ENCODE results near the gene SGSM1. TPM values are rescaled to one million over a fixed set of nuclear protein-coding genes. Genes with fewer than 3 reads are reported as not detected.
A peak's percentile ranks its signal among the peaks of the same experiment; 100 is the strongest.

Gene SGSM1, protein sequence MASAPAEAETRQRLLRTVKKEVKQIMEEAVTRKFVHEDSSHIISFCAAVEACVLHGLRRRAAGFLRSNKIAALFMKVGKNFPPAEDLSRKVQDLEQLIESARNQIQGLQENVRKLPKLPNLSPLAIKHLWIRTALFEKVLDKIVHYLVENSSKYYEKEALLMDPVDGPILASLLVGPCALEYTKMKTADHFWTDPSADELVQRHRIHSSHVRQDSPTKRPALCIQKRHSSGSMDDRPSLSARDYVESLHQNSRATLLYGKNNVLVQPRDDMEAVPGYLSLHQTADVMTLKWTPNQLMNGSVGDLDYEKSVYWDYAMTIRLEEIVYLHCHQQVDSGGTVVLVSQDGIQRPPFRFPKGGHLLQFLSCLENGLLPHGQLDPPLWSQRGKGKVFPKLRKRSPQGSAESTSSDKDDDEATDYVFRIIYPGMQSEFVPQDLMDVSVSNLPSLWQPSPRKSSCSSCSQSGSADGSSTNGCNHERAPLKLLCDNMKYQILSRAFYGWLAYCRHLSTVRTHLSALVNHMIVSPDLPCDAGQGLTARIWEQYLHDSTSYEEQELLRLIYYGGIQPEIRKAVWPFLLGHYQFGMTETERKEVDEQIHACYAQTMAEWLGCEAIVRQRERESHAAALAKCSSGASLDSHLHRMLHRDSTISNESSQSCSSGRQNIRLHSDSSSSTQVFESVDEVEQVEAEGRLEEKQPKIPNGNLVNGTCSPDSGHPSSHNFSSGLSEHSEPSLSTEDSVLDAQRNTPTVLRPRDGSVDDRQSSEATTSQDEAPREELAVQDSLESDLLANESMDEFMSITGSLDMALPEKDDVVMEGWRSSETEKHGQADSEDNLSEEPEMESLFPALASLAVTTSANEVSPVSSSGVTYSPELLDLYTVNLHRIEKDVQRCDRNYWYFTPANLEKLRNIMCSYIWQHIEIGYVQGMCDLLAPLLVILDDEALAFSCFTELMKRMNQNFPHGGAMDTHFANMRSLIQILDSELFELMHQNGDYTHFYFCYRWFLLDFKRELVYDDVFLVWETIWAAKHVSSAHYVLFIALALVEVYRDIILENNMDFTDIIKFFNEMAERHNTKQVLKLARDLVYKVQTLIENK
- 0.18 TPM for total RNA-seq

- peak; percentile 72 for DNase-seq (ENCODE audit: low spot score)
- peak; percentile 92 for ATAC-seq
Observed at GRCh38 chr22:24805790-24806662, at the start of gene SGSM1. Gene SGSM1, plus strand, starts transcription at chr22:24806211. Its CDS starts 115 bp downstream, at chr22:24806326.

GRCh38 chr22:24758164-24758799 lies 47.7 kb upstream of the SGSM1 start:
- ATAC-seq: peak; percentile 81
- no peak for DNase-seq (ENCODE audit: low spot score)

- ATAC-seq (no peak), DNase-seq (ENCODE audit: low spot score) (no peak)
Observed at GRCh38 chr22:24759765-24760164, 46.2 kb upstream of the SGSM1 start.

DNA sequence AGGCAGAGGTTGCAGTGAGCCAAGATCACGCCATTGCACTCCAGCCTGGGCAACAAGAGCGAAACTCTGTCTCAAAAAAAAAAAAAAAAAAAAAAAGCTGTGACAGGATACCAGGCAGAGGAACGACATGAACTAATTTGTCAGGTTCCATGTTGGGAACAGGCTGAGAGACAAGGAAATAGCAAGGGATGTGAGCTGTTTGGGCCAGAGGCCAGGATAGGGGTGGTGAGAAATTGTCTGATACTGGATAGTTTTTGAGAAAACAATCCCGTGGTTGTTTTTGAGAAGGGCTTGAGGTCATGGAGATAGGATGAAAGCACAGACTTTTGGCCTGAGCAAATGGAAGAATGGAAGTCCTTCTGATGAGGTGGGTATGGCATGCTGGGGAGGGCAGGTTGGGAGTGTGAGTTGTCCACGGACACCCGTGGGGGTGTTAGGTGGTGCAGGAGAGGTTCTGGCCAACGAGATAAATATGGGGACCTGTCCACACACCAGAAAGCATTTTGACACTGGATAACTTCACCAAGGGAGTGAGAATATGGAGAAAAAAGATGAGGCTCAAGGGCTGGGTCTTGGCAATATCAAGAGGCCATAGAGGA lies 45.2 kb upstream of the SGSM1 start:
- no peak for DNase-seq (ENCODE audit: low spot score)
- ATAC-seq: no peak

DNA sequence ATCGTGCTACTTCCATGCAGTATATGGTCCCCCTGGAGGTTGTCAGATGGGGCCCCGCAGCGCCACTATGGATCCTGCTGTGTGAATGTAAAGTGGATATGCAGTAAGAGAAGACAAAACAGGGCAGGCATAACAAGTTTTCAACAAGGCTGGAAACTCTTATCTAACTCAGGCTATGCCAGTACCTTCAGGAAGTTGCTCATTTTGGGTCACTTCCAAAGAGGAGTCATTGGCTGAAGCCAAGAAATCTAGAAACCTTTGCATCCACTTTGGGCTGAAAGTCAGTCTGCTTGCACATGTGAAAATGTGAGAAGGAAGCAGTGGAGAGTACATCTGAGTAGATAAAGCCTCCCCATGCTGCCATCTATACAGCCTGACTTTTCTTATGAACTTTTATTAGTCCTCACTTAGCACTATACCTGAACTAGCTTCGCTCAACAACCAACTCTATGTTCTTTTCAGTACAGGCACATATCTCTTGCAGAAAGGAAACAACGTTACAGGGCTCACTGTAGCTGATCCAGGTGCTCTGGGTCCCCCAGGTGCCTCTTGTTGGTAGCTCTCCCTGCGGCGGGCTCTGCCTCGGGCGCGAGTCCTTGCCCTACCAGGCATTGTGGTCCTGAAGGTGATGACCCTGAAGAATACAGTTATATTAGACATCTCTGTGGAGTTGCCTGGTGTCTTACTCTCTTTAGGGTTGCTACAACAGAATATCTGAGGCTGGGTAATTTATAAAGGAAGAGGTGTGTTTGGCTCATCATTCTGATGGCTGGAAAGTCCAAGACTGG lies 43.9 kb upstream of the SGSM1 start:
- no peak for ATAC-seq
- no peak for DNase-seq (ENCODE audit: low spot score)

- DNase-seq (ENCODE audit: low spot score) (no peak), ATAC-seq (no peak)
Observed at GRCh38 chr22:24763872-24764485, 42.0 kb upstream of the SGSM1 start.

- ATAC-seq: no peak
- no peak for DNase-seq (ENCODE audit: low spot score)
Observed at GRCh38 chr22:24765166-24765565, 40.8 kb upstream of the SGSM1 start.

DNA sequence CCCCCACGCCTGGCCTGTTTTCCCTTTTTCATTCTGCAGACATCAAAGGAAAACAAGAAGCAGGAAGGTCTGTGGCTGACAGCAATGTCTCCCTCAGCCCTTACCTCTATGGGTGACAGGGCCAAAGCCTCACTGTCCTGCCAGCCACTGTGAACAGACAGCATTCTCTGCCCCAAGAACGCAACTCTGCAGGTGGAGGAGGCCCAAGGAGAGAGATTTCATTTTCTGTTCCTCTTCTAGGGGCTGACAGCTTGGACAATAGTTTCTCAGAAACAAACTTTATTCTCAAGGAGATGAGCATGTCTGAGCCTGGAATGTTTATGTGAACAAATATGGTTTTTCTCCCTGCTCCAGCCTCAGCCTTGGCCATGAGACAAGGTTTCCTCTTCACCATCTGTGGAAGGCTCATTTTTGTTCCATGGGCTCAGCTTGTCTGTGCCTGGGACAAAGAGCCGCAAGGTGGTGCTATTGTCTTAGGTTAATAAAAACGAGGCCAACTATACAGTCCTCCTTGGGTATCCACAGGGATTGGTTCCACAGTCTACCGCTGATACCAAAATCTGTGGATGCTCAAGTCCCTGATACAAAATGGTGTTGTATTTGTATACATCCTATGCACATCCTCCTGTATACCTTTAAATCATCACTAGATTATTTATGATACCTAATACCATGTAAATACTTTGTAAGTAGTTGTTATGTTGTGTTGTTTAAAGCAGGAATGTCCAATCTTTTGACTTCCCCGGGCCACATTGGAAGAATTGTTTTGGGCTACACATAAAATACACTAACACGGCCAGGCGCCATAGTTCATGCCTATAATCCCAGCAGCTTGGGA lies 37.3 kb upstream of the SGSM1 start:
- ATAC-seq (peak; percentile 96), DNase-seq (ENCODE audit: low spot score) (peak; percentile 57)

DNA sequence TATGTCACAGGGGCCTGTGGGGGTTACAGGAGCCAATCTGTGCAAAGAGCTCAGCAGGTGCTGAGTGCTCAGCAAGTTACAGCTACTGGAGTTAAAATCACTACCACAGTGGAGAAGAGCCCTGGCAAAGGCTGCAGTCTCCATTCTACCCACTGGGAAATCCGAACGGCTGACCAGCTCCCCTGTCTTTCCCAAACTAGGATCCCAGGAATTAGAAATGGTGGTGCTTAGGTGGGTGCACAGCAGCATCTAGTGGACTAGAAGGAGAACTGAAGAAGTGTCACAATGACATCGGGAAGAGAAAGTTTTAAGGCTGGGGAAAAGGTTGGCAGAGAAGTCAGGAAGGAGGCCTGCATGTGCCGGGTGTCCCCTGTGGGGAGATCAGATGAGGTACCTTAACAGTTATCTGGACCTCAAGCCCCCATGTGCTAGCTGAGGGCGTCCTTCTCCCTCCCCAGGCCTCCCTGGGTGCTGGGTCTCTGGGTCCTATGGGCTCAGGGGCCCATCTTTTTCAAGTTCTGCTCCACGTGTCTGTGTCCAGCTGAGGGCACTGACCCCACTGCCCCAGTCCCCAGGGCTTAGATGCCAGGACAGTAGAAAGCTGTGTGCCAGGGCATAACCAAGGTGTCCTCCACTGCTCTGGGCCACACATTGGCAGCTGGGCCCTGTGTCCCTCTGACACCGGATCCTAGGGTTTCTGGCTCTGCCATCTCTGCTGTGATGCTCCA lies 33.4 kb upstream of the SGSM1 start:
- DNase-seq (ENCODE audit: low spot score): no peak
- ATAC-seq: peak; percentile 68

DNA sequence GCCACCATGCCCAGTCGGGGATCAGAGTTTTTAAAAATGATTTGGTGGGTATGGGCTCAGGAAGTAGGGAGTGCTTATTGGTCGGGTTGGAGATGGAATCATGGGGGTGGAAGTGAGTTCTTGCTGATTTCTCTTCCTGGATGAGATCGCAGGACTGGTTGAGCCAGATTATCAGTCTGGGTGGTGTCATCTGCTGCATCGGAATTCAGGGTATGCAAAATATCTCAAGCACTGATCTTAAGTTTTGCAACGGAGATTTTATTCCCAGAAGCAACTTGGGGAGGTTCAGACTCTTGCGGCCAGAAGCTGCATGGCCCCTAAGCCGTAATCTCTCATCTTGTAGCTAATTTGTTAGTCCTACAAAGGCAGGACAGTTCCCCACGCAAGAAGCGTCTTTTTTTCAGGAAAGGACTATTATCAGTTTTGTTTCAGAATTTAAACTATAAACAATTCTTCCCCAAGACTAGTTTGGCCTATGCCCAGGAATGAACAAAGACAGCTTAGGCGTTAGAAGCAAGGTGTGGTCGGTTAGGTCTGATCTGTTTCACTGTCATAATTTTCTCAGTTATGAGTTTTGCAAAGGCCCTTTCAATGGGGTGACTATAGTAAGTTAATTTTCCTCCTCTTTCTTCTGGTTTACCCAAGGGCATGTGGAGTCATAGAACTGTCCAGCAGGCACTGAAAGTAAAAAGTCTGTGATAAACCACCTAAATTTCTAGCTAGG lies 30.1 kb upstream of the SGSM1 start:
- ATAC-seq: no peak
- no peak for DNase-seq (ENCODE audit: low spot score)

DNA sequence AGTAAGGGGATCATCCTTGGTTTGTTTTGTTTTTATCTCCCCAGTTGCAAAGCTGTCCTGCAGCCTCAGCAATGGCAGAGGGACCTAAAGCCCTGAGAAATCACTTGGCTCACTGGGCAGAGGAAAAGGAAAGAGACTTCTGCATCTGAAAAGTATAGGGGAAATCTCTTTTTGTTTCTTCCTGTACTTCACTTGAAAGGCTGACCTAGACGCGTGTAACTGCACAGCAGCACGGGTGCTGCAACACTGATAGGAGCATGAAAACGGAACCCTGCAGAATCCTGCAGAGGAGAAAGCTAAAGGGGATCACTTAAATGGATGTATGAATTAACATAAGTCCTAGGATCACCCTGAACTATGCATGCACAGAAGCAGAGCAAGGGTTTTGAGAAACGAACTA lies 29.5 kb upstream of the SGSM1 start:
- DNase-seq (ENCODE audit: low spot score) (no peak), ATAC-seq (no peak)

GRCh38 chr22:24789516-24789915 lies 16.5 kb upstream of the SGSM1 start:
- DNase-seq (ENCODE audit: low spot score): no peak
- ATAC-seq: no peak

GRCh38 chr22:24791362-24791761 lies 14.6 kb upstream of the SGSM1 start:
- DNase-seq (ENCODE audit: low spot score) (no peak), ATAC-seq (no peak)

- ATAC-seq: no peak
- no peak for DNase-seq (ENCODE audit: low spot score)
Observed at GRCh38 chr22:24796056-24796455, 10.0 kb upstream of the SGSM1 start.

- no peak for ATAC-seq
- no peak for DNase-seq (ENCODE audit: low spot score)
Observed at GRCh38 chr22:24796860-24797259, 9.2 kb upstream of the SGSM1 start.

DNA sequence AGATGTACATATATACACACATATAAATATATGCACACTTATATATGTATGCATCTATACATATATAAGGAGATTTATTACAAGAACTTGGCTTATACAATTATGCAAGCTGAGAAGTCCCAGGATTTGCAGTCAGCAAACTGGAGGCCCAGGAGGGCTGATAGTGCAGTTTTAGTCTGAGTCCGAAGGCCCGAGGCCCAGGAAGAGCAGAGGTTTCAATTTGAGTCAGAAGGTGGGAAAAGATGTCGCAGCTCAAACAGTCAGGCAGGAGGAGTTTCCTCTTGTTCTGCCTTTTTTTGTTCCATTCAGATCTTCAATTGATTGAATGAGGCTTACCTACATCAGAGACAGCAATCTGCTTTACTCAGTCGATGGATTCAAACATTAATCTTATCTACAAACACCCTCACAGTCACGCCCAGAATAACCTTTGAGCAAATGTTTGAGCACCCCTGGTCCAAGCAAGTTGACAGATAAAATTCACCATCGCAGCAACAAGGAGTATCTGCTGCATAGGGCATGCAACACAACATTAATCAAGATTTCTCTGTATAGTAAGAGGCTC lies 4.0 kb upstream of the SGSM1 start:
- DNase-seq (ENCODE audit: low spot score) (no peak), ATAC-seq (no peak)

All from left lobe of liver (tissue), 2 donors.